SKM-1 treated with dmso at 0.1 percent for 144 hours (cell line): ENCODE data around the gene BUB3.
"Not testable (repeated sequence)": the region's sequence is repeated elsewhere in the genome, so short reads cannot be mapped to it uniquely, and the experiment has no call there.

Source experiments
- DNase-seq: peaks from one replicate; lab custom pipeline; 2025; ENCODE audit not compliant: unreplicated experiment; lab: John Stamatoyannopoulos, UW

Gene BUB3

DNA sequence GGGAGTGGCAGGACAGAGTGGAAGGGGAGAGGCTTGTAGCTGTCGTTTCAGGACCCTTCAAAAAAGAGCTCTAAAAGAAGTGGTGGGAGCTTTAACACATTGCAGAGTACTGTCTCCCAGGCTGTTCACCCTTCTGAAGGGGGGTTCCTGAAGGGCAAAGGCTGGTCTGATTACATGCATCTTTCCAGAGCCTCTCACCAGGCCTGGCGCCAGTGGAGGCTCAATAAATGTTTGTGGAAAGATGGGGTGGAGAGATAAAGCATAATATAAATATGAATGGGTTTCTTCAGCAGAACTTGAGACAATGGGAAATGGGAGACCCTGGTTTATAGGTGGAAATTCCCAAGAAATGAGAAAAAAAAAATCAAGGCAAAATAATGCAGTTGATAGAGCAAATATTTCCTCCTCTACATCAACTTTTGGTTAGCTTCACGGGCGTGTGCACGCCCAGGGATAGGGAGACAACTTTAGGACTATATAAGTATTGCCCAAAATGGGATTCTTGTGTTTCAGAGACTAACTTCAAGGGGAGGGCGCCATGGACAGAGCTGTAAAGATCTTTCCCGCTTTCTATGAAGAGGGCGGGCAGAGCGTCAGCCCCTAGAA lies 613 bp upstream of the BUB3 start:
- DNase-seq, result no peak

DNA sequence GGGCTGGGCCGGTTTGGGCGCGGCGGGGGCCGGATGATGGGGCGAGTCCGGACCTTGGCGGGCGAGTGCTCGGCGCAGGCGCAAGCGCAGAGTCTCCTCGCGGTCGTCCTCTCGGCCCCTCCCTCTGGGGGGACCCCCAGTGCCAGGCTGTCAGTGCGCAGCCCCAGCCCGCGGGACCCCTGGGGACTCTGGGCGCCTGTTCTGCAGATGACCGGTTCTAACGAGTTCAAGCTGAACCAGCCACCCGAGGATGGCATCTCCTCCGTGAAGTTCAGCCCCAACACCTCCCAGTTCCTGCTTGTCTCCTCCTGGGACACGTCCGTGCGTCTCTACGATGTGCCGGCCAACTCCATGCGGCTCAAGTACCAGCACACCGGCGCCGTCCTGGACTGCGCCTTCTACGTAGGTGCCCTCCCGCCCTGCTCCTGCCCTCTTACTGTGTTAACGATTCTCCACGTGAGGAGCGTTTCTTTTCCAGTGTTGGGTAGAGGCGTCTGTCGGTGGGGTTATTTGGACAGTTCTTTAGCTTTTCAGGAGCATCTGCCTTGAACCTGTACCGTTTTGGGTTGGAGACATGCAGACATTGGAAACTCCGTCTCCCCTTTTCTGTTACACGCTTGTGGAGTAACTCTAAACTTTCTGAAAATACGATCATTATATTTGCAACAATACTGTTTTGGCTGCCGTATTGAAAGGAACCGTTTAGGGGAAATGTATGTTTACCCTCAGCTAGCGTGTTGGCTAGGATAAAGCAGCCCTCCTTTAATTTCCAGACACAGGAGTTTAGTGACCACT lies 706 bp downstream of the BUB3 start:
- peak; percentile 23 for DNase-seq

DNA sequence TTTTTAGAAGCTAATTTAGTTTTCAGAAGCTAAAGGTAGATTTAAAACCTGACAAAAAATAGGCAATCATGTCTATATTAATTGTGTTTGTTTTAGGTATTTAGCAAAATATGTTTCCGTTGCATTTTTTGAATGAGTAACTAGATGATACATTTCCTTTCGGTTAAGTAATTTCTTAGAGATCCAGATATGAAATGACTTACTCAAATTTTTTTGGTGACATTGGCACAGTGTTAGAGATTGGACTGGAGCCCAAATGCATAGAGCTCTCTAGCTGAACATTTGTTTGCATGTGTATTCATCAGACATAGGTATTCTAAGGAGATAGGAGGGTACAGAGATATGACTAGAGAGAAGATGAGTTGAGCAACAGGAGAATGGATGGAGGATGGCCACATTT lies 1.9 kb downstream of the BUB3 start:
- DNase-seq, result no peak

DNA sequence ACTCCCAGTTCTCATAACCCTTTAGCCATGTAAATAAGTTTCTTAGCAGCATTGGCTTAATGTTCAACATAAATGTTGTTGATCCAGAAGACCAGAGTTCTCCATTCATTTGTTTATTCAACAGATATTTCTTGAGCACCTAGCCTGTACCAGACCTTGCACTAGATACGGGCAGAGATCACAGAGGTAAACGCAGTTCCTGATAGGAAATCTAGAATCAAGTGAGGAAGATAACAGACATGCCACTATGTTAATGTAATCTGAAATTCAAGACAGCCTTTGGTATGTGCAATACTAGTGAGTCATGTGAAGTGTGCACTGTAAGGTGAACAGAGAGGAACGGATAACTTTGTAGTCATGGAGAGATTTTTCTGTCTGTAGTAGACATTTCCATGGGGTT lies 3.0 kb downstream of the BUB3 start:
- no peak for DNase-seq

DNA sequence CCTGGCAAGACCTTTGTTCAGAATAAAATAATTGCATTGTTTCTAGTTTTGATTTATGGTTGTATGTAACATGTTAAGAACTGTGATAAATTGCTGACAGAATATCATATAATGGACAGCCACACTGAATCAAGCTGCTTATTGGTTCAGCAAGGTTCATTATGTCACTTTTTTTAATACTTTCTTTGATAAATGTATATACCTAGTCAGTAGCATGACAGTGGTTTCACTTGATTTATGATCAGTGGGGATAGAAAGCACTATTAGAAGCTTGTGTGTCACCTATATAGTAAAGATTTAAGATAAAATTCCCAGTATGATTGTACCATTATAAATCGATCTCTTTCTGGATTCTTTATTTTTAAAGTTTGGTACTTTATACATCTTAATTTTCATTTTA lies 4.5 kb downstream of the BUB3 start:
- no peak for DNase-seq

DNA sequence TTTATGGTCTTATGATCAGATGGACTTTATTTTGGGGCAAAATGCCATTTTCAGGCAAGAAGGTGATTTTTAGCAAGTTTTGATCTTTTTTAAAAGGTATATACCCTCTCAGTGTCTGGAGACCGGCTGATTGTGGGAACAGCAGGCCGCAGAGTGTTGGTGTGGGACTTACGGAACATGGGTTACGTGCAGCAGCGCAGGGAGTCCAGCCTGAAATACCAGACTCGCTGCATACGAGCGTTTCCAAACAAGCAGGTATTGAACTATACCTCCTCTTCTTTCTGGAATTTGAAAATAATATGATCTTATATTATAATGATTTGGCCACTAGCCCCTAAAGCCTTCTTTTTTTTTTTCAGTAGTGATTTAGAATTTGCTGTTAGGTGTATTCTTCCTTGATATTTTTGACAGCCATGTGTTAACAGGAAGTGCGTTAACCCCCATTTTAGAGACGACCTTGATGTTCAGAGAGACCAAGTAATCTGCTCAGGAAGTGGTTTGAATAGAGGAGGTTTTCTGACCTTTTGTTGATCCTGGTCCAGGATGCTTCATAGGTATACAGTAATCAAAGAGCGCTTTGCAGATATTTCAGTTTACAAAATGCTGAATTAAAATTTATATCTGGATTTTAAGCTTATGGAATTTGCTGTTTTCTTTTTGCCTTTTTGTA lies 6.2 kb downstream of the BUB3 start:
- DNase-seq, result no peak

DNA sequence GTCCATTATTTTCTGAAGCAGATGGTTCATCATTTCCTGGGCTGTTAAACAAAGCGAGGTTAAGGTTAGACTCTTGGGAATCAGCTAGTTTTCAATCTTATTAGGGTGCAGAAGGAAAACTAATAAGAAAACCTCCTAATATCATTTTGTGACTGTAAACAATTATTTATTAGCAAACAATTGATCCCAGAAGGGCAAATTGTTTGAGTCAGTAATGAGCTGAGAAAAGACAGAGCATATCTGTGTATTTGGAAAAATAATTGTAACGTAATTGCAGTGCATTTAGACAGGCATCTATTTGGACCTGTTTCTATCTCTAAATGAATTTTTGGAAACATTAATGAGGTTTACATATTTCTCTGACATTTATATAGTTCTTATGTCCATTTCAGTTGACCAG lies 10.1 kb downstream of the BUB3 start:
- DNase-seq, result no peak

DNA sequence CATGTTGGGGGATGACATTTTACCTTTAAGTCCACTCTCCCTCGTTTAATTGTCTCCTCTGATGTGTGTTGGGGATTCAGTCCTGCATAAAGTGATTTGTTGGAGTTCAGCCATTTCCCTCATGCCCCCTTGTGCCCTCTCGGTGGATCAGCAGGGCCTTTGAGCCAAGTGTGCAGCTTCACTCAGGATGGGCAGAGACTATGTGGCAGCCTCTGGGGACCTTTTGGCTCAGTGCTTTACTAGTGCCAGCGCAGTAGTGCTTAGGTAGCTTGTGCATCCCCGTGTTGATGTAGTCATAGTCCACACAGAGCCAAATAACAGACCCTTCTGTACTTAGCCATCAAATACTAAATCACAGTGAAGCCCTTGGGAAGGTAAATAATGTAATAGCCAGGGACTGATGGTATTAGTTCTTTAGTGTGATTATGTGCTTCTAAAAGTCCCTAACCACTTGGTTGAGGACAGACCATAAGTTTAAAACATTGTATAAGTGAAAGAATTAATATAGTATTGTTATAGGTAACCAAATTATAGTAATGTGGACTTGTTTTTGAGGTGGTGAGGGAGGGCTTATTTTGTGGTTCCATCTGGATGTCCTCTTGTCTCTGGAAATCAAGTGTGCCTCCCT lies 11.4 kb downstream of the BUB3 start:
- DNase-seq, result no peak

DNA sequence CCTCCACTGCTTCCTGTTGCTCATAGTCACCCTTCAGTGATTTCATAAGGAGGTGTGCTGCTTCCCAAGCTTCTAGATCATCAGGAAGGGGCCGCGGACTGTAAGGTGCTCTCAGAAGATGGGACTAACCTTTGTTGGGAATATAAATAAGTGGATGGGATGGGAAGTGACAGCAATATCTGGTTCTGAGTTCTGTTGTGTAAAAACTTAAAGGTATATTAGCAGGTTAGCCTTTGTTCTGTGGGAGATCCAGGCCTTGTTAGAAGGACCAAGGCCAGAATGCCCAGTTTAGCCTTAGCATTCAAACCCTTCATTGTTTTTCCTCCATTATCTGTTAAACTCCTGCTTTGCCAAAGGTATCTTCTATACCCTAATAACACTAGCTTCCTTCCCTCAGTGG lies 12.4 kb downstream of the BUB3 start:
- DNase-seq, result no peak

DNA sequence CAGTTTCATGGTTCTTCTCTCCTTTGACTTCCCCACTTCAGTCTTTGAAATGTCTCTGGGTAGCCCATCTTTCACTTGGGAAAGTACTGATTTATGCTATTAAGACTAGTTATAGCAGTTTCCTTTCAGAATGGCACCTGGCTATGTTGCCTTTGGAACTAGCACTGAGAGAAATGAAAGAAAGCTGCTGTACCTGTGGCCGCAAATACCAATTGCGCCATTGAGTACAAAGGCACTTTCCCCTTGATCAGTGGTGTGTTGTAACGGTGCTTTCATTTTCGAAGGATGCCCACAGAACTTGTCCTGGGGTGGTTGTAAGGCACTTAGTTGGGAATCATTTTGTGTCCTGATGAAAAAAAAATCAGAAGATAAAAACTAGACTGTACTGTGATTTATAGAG lies 16.8 kb downstream of the BUB3 start:
- DNase-seq, result no peak

DNA sequence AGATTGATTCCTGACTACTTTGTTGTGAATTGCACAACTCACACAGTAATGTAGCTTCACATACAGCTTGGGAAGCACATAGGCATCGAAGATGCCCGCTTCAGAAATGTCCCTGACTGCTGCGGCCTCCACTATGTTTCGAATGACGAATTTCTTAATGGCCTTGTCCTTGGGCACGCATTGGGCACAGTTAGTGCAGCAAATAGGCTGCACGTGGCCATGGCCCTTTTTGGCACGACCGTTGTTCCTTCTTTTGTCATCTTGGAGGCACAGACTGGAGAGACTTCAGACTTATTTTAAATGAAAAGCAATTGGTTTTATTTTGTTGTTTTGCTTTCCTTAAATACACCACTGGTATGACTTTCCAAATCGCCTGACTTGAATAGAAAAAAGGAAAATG lies 17.4 kb downstream of the BUB3 start:
- DNase-seq, result not testable (repeated sequence)

DNA sequence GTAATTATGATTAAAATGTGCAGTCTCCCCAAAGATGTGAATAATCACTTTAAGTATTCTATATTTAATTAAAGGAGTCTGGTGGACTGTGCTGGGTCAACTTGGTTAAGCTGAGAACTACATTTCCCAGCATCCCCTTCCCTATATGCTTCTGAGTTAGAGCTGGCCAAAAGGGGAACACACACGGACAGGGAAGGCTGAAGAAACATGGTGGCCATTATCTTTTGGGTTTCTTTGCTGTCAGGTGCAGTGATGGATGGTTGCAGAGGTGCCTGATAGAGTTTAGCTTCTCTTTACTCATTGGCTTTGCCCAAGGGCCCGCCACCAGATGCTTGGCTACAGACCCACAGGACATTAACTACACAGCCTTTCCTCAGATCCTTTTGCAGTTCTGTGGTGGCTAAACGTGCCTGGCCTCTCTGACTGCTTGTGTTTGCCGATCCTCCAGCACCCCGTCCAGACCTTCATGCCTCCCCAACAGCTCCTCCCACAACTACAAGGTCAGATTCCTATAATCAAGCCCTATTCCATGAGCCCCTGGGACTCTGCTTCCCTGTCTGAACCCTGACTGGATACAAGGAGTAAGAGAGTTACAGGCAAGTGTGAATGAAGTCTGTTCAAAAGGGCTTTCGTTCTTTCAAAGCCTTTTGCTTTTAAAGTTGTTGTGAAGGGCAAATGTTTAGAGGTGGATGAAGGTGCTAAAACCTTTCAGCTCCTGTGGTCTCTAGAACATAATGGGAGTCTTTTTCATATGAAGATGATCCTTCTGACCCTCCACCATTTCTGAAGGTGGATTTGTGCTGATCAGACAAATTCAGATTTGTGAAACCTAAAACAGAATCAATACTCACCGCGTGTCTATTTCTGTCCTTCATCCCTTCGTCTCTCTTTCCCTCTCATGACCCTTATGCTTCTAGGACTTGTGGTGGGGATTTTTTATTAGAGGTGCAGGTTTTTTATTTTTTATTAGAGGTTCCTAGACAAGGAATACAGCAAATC lies 21.5 kb downstream of the BUB3 start:
- no peak for DNase-seq

DNA sequence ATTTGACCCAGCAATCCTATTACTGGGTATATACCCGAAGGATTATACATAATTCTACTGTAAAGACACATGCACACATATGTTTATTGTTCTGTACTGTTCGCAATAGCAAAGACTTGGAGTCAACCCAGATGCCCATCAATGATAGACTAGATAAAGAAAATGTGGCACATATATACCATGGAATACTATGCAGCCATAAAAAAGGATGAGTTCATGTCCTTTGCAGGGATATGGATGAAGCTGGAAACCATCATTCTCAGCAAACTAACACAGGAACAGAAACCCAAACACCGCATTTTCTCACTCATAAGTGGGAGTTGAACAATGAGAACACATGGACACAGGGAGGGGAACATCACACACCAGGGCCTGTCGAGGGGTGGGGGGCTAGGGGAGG lies 24.2 kb downstream of the BUB3 start:
- DNase-seq, result not testable (repeated sequence)

DNA sequence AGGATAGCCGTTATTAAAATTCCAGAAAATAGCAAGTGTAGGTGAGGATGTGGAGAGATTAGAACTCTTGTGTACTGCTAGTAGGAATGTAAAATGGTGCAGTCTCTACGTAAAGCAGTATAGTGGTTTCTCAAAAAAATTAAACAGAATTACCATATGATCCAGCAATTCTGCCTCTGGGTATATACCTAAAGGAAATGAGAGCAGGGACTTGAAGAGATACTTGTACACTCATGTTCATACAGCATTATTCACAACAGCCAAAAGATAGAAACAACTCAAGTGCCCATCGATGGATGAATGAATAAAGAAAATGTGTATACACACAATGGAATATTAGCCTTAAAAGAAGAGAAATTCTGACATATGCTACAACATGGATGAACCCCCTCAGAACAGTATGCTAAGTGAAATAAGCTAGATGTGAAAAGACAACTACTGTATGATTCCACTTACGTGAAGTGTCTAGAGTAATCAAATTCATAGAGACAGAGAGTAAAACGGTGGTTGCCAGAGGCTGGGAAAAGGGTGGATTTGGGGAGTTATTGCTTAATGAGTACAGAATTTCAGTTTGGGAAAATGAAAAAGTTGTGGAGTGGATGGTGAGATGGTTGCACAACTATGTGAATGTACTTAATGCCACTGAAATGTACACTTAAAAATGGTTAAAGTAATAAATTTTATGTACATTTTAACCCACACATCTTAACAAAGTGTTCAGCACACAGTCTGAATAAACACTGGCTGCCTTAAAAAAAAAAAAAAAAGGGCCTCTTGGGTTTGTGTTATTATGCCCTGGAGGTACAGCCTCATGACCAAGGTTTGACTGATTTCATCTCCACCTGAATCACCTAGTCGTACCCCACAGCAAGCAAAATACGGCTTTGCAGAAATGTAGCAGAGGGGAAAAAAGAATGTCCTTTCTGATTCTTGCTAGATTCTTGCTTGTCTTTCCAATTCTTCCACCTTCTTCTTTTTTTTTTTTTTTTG lies 26.2 kb downstream of the BUB3 start:
- no peak for DNase-seq

DNA sequence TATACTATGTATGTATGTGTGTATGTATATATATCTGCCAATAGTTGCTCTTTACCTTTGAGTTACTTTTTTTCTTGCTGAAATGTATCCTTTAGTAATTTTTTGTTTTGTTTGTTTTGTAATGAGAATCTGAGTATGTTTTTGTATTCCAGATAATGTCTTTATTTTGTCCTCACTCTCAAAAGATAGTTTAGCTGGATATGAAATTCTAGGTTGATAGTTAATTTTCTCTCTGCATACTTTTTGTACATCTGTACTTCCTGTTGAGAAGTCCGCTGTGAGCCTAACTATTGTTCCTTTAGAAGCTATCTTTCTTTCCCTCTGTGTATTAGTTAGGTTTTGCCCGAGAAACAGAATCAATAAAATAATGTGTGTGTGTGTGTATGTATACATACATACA lies 29.5 kb downstream of the BUB3 start:
- DNase-seq, result no peak

DNA sequence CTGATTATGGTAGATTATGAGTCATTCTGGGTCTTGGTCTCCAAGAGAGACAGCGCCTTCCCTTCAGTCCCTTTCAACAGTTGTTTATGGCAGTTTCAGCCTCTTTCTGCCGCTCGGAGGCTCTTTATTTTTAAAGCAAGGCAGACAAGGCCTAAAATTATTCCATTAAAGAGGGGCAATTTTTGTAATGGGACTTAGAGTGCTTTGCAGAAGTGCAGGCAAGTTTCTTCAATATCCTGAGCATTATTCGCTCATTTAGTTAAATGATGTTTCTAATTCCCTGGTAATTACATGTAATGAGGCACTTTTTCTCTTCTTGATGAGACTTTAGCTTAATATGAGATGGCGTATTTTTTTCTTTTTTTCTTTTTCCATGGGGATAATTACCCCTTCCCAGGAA lies 33.6 kb downstream of the BUB3 start:
- DNase-seq, result no peak

DNA sequence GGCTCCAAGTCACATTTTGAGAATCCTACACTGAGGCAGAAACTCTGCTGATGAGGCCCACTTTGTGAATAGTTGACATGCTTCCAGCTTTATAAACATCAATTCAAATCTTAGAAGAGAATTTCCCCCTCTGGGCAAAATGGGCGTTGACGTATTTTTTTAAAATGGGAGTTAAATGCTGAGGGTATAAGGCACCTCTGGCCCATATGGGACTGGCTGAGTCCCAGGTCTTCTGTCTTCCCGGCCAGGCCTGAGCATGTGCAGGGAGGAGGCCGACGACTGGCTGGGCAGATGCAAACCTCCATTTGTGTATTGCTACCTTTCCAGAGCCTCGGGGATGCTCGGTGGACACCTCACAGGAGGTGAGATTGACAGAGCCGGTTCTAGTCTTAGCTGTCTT lies 37.7 kb downstream of the BUB3 start:
- no peak for DNase-seq

DNA sequence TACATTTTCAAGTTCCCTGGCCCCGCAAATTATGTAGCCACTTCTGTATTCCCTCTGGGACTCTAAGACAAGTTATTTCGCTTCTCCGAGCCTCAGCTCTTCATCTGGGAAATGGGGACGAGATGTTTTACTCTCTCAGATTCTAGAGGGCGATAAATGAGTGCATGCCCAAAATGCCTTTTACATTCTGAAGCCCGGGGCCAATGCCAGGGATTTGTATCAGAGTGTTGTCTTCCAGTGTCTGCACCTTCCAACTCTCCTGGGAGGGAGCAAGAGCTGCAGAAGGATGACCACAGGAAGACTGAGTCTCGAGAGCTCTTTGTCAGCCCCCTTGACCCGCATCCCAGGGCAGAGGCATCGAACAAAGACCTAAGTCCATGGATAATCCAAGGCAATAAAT lies 39.9 kb downstream of the BUB3 start:
- no peak for DNase-seq

DNA sequence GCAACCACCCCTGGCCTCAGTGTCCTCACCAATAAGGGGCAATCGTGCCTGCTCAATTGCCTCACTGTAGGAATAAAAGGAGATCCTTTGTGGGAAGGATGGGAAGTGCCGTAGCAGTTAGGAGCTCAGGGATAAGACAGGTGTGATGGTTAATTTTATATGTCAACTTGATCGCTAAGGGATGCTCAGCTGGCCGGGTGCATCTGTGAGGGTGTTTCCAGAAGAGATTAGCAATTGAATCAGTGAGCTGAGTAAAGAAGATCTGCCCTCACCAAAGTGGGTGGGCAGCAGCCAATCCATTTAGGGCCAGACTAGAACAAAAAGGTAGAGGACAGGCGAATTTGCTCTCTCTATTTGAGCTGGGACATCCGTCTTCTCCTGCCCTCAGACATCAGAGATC lies 46.3 kb downstream of the BUB3 start:
- no peak for DNase-seq

DNA sequence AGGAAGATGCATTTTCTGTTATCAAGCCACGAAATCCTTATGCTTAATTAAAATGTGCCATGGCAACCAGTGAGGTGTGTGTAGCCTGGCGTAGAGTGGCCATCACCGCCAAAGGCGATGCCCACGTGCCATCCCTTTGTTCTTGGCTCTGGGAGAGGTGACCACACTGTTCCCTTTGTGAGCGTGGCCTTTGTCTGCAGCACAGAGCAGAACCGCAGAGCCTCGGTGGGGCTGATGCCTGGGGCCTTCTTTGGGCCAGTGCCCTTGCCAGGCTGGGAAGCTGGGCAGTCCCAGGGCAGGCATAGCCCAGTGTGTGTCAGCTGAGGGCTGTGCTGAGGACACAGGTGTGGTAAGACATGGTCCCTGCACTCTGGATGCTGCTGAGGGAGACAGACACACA lies 48.3 kb downstream of the BUB3 start:
- DNase-seq, result no peak
